GM18868 (cell line): Measurements from ENCODE around the gene WDTC1.
"Not testable (repeated sequence)": the region's sequence is repeated elsewhere in the genome, so short reads cannot be mapped to it uniquely, and the experiment has no call there.

ENCODE experiments used
- ATAC-seq: cut with Tn5 transposase; IDR thresholded peaks from one replicate; pipeline ENCODE4 v1.9.1; 2021; ENCODE audit warnings: mild to moderate bottlenecking, moderate library complexity; ENCODE audit not compliant: unreplicated experiment

The WDTC1 gene

DNA sequence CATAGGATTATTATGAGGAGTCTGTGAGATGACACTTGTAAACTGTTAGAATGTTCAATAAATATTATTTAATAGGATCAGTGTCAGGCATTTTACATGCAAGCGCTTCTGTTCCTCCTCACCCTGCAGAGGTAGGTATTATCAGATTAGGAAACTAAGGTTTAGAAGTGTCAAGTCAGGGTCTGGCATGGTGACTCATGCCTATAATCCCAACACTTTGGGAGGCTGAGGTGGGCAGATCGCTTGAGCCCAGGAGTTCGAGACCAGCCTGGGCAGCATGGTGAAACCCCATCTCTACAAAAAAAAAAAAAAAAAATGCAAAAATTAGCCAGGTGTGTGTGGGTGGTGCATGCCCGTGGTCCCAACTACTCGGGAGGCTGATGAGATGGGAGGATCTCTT lies 9.2 kb downstream of the WDTC1 start:
- ATAC-seq, result not testable (repeated sequence)

DNA sequence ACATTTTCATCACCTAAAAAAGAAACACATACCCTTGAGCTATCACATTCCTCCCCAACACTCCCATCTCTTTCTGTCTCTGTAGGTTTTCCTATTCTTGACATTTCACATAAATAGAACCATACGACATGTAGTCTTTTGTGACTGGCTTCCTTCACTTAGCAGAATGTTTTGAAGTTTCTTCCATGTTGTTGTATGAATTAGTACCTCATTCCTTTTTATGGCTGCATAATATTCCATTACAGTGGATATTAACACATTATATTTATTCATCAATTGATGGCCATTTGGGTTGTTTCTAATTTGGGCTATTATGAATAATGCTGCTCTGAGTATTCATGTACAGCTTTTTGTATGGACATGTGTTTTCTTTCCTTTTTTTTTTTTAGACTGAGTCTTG lies 11.8 kb downstream of the WDTC1 start:
- ATAC-seq, result no peak

DNA sequence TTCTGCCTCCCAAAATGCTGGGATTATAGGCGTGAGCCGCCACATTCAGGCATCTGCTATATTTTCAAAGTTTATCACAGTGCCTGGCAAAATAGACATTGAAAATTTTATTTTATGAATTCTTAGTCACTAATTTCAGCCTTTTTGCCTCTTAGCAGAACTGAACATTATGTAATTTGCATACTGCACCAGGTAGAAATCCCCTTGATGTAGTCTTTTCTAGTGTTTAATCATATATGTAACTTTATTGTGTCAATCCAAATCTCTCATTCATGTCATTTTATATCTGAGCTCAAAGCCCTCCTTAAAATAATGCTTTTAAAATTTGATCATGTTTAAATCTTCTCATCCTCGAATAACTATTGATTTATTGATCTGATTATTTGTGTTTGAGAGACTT lies 19.2 kb downstream of the WDTC1 start:
- ATAC-seq, result no peak

DNA sequence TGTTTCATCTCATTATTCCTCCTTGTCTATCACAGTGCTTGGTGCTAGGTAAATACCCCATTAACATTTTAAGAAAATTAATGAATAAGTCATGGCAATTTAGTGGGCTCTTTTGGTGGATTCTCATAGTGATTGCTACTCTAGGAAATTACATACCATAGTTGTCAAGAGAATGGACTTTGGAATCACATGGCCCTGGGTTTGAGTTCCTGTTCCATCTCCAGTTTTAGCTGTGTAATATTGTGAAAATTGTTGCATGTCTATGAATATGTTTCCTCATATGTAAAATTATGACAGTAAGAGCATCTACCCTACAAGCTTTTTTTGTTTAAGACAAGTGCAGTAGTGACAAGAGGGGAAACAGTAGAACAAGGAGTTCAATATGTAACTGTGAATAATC lies 20.7 kb downstream of the WDTC1 start:
- ATAC-seq, result no peak

DNA sequence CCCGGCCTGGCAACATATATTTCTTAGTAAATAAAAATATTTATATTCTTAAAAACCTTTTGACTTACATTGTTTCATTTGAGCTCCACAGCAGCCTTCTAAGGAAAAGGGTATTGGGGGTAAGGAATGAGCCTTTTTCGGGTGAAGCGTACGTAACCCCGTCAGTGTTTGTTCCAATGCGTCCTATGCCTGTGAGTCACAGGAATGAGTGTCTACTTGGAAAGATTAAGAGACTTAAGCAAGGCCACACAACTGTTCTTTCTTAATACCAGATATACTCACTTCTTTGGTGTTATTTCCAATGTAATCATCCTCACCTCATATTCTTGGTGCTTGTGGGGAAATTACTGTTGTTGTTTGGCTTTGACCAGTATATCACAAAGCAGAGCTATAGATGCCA lies 22.7 kb downstream of the WDTC1 start:
- ATAC-seq, result no peak

DNA sequence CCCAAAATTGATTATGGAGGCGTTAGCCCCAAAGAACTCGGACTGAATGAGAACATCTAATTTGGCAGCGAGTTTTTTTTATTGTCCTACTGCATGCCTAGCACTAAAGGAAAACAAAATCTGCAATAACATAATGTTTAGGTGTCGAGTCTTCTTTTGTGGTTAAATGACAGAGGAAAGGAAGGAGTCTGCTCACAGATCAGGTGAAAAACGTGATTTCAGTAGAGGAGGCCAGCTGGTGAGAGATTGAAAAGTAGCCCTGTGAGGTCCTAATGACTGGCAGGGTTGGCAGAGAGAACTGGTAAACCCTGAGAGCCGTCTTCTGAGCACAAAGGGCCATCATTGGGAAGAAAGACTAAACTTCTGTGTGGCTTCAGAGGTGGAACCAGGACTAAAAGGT lies 24.2 kb downstream of the WDTC1 start:
- ATAC-seq, result no peak

DNA sequence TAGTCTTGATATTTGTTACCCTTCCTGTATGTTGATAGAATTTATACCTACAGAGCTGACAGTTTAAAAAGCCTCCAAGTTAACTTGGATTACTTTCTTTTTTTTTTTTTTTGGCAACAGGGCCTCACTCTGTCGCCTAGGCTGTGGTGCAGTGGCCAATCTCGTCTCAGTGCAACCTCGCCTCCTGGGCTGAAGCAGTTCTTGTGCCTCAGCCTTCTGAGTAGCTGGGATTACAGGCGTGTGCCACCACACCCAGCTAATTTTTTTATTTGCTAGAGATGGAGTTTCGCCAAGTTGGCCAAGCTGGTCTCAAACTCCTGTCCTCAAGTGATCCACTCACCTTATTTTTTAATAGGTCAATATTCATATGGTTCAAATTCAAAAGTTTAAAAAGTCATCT lies 32.7 kb downstream of the WDTC1 start:
- ATAC-seq, result no peak

DNA sequence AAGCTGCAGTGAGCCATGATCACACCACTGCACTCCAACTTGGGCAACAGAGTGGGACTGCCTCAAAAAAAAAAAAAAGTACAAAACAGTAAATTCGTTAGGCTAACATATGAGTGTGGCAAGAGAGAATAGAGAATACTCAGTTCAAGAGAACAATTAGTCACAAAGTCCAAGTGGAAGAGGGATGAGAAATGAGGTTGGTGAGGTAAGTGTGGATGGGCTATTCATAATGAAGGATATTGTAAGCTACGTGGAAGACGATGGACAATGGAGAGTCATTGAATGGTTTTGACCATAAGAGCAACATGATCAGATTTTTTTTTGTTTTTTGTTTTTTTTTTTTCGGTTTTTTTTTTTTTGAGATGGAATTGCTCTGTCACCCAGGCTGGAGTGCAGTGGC lies 34.8 kb downstream of the WDTC1 start:
- ATAC-seq, result no peak

DNA sequence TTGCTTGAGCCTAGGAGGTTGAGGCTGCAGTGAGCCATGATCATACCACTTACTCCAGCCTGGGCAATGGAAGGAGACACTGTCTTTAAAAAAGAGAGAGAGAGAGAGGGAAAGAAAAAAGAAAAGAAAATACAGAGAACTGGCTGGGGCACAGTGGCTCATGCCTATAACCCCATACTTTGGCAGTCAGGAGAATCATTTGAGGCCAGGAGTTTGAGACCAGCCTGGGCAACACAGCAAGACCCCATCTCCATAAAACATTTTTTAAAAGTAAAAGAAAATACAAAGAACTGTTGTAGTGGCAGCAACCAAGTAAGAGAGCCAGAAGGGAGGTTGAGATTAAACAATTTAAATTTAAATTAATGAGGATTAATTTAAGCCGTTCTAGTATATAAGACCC lies 39.8 kb downstream of the WDTC1 start:
- ATAC-seq, result no peak

DNA sequence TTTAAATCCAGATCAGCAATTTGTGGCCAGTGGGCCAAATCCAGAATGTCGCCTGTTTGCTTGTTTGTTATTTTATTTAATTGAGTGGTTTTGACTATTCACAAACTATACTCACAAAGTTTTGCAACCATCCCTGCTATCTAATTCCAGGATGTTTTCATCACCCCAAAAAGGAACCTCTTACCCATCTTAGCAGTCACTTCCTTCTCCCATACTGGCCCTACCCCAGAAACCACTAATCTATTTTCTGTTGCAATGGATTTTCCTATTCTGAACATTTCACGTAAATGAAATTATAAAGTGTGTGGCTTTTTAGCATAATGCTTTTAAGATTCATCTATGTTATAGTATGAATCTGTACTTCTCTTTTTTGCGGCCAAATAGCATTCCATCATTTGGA lies 41.3 kb downstream of the WDTC1 start:
- ATAC-seq, result no peak

DNA sequence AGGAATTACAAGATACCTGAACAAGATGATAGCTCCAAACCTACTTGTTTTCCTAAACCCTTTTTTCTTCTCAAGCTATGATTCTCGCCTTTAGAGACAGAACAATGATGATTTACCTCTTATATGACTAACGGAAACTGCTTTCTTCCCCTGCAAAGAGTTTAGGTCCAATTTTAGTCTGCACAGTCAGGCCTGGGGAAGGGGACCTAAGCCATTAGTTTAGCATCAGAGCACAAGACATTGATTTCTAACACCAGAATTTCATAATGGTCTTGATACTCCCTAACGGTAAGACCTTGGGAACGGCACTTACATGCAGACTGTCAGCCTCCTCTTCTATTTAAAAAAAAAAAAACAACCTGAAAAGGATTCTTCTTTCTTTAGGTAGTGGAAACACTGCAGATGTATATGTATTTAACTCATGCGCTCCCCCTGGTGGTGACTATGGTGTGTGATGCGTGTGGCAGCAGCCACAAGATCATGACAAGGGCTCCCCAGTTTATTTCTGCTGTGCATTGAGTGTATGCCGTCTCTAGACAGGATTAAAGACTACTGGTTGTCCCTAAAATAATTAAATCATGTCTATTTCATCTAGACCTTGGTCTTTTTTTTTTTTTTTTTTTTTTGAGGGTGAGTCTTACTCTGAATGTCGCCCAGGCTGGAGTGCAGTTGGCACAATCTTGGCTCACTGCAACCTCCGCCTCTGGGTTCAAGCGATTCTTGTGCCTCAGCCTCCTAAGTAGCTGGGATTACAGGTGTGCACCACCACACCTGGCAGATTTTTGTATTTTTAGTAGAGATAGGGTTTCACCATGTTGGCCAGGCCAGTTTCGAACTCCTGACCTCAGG lies 50.2 kb downstream of the WDTC1 start:
- no peak for ATAC-seq

DNA sequence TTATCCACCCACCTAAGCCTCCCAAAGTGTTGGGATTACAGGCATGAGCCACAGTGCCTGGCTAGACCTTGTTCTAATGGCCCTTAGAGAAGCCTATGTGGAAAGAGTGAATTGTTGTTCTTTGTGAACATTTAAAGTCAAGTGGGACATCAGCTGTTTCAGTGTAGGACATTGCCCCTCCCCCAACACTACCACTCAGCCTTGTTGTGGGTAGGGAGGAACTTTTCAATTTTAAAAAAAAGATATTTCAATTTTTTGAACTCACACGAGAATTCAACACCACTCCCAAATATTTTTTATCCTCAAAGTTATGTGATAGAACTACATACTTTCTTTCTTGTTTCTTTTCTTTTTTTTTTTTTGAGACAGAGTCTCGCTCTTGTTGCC lies 50.8 kb downstream of the WDTC1 start:
- ATAC-seq, result no peak

DNA sequence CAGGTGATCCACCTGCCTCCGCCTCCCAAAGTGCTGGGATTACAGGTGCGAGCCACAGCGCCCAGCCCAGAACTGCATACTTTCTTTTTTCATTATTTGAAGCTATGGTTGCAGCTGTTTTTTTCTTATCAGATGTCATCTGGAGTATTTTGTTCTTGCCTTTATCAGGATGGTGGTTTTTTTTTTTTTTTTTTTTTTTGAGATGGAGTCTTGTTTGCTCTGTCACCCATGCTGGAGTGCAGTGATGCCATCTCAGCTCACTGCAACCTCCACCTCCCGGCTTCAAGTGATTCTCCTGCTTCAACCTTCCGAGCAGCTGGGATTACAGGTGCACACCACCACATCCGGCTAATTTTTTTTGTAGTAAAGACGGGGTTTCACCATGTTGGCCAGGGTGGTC lies 51.4 kb downstream of the WDTC1 start:
- not testable (repeated sequence) for ATAC-seq

DNA sequence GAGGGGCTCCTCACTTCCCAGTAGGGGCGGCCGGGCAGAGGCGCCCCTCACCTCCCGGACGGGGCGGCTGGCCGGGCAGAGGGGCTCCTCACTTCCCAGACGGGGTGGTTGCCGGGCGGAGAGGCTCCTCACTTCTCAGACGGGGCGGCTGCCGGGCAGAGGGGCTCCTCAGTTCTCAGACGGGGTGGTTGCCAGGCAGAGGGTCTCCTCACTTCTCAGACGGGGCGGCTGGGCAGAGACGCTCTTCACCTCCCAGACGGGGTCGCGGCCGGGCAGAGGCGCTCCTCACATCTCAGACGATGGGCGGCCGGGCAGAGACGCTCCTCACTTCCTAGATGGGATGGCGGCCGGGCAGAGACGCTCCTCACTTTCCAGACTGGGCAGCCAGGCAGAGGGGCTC lies 54.7 kb downstream of the WDTC1 start:
- not testable (repeated sequence) for ATAC-seq

DNA sequence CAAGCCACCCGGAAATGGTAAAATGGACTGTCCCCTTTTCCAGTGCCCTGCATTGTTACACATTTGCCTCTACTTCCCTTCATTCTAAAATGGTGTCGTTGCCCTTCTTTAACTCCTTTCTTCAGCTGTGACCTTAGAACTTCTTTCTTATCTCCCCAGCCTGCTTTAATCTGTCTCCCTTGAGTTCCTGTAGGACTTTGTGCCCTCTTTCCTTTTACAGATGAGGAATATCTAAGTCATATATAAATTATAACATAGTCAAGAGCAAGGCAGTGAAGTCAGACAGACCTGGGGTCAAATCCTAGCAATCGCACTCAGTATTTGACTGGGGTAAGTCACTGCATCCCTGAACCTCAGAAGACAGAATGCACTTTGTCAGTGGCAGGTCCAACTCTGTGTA lies 56.1 kb downstream of the WDTC1 start:
- no peak for ATAC-seq

DNA sequence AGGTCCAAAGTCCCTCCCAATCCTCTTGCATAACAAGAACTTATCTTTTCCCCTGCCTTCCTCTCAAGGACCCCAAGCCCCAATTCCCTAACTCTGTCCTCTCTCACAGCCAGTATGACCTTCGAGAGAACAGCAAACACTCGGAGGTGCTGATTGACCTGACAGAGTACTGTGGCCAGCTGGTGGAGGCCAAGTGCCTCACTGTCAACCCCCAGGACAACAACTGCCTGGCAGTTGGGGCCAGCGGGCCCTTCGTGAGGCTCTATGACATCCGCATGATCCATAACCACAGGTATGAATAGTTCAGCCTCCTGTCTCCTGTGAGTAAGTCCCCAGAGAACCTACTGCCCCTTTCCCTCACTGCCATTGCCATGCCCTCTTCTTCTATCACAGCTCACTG lies 57.7 kb downstream of the WDTC1 start:
- no peak for ATAC-seq

DNA sequence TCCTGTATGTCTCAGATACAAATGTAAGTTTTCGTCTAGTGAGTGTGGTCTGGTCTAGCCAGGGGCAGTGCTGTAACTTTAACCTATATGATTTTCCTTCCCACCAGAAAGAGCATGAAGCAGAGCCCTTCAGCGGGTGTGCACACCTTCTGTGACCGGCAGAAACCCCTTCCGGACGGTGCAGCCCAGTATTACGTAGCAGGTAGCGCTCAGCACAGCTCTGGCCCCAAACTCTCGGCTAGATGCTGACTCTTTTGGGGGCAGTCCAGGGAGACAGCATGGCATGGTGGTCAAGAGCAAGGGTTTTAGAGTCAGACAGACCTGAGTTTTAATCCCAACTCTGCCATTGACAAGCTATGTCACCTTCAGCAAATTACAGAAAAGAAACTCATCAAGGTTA lies 59.5 kb downstream of the WDTC1 start:
- ATAC-seq, result no peak

DNA sequence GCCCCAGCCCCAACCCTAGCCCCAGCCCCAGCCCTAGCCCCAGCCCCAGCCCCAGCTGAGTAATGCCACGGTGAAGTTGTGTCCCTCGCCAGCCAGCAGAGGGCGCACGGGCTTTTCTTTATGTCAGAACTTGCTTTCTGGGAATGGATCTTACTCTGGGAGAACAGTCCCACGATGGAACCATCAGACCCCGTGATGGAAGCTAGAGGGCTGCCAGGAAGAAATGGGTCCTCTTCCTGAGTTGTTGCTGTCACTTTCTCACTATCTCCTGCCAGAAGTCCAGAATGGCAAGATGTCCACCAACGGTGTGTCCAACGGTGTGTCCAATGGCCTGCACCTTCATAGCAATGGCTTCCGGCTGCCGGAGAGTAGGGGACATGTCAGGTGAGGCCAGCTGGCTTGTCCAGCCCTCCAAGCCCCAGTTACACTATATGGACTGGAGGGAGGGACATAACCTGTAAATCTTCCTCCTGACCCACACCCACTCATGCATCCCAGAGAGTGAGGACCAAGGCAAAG lies 62.4 kb downstream of the WDTC1 start:
- no peak for ATAC-seq

DNA sequence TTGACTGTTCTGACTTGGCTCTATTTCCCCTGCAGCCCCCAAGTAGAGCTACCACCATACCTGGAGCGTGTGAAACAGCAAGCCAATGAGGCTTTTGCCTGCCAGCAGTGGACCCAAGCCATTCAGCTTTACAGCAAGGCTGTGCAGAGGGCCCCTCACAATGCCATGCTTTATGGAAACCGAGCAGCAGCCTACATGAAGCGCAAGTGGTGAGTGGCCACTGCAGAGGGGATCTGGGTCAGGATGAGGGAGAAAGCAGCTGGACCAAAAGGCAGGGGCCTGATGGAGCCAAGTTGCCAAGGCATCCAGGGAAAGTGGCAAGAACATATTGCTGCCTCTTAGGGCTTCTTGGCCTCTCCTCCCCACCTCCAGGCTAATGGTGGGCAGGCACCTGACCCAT lies 63.5 kb downstream of the WDTC1 start:
- no peak for ATAC-seq

DNA sequence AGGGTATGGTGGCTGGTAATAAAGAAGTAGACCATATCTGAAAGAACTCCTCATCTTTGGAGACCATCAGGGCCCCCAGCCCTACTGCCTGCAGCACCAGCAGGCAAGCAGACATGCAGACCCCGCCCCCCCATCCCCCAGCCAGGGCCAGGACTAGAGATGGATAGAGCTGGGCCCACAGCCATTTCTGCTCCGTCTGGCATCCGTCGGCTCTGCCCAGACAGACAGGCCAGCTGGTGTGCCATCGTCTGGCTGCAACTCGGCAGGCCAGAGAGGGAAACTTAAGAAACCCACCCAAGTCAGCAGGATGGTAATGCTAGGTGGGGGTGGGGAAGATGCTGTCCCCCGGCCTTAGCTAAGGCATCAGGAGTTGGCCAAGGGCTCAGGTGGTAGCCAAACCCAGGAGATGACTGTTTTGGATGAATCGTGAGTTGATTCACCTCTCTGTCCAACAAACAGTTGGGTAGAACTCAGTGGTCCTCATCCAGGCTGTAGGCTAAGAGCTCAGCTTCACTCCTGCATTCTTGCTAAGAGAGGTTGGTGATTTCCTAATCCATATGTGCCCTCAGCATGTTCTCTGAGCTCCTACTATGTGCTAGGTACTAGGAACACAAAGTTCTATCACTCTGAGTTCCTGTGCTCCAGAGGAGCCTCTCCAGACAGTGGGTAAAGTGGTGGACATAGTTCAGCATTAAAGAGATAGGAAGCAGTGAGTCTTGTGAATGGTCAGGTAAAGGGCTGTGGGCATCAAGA lies 64.4 kb downstream of the WDTC1 start:
- ATAC-seq, result no peak

DNA sequence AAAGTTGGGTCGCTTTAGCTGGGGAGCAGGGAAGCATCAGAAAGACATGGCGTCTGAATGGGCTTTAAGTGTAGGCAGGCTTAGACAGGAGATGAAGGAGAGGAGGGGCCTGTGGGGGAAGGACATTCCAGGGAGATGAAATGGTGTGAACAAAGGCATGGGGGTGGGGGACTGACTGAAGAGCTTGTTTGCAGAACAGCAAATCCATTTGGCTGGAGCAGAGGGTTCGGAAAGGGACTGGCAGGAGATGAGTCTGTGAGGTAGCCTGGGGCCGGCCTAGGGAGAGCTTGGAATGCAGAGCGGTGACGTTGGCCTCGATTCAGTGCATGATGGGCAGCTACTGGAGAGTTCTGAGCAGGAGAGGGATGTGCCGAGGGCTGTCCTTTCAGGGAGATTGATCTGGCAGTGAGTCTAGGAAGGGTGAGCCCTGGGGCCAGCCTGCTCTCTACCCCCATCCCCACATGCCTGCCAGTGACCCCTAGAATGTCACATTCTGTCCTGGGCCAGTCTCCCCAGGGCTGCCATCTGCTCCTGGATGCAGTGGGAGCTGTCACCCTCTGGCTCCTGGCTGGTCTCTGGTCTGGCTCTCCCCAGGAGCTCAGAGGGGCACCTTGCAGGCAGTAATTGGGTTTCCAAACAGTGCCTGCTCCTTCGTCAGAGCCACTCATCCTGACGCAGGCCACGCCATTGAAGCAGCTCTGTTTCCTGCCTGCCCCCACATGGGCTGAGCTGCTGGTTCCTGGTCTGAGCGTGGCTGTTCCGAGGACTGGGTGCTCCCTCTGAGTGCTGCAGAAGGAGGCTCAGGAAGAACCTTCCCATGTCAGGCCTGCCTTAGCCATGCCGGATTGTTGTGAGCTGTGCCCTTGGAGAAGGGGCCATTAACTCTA lies 65.2 kb downstream of the WDTC1 start:
- ATAC-seq, result no peak
